Endometrium (tissue), 2 donors: ENCODE data around the gene SART1.

ENCODE experiments used
- FAIRE-seq: peaks from 2 replicates; lab custom pipeline; 2012; peaks lifted over from hg19 to GRCh38; lab: Jason Lieb, UNC
- donor health status: control.
- donor health status: control.

The SART1 gene

GRCh38 chr11:65965986-65966762, 4.6 kb downstream of the SART1 start:
- FAIRE-seq = no peak

DNA sequence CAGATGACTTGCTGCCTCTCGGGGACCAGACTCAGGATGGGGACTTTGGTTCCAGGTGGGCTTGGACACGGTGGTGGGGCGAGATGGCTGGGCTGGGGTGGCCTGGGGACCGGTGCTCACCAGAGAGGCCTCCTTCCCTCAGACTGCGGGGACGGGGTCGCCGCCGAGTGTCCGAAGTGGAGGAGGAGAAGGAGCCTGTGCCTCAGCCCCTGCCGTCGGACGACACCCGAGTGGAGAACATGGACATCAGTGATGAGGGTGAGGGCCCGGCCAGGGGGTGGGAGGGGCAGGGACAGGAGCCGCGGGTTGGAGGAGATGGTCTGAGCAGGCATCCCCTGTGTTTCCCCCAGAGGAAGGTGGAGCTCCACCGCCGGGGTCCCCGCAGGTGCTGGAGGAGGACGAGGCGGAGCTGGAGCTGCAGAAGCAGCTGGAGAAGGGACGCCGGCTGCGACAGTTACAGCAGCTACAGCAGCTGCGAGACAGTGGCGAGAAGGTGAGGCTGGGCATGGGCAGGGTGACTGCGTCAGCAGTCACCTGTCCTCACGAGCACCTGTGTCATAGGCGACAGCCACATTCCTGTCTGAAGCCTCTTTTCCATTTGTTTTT, 5.9 kb downstream of the SART1 start:
- no peak for FAIRE-seq

DNA sequence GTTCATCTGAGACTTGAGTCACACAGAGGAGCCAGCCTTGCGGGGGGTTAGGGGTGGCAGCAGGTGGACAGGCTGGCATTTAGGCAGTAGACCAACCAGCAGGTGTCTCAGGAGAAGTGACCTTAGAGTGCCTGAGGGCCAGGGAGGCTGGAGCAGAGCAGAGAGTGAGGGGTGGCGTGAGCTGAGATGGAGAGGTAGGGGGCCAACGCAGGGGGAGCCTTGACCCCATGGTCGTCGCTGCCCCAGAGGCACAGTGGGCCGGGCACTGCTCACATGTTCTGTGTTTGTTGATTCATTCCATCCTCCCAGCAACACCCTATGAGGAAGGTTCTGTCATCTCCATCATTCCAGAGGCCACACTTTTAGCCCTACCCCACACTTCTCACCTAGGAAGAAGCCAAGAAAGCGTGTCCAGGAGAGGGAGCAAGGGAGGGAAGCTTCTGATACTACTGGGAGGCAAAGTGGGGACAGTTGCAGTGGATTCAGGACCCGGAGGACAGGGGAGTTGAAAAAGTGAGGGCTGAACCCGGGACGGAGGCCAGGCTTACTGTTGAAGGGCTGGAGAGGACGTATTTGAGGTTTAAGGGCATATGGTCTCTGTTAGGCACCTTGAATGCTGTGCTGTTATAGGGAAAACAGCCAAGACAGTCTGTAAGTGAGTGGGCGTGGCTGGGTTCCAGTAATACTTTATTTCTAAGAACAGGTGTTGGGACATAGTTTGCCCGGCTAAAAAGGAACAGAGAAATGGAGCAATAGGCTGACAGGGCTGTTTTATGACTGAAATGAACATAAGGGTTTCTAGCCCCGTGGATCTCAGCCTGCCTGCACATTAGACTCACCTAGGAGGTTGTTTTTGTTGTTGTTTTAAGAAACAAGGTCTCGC, 7.3 kb downstream of the SART1 start:
- FAIRE-seq = no peak

- no peak for FAIRE-seq
These were observed 10.6 kb downstream of the SART1 start for GRCh38 chr11:65972116-65972515.

GRCh38 chr11:65973439-65974110, 12.0 kb downstream of the SART1 start:
- no peak for FAIRE-seq

GRCh38 chr11:65975771-65976170, 14.2 kb downstream of the SART1 start:
- no peak for FAIRE-seq

GRCh38 chr11:65976216-65977176, 15.0 kb downstream of the SART1 start:
- FAIRE-seq = no peak

DNA sequence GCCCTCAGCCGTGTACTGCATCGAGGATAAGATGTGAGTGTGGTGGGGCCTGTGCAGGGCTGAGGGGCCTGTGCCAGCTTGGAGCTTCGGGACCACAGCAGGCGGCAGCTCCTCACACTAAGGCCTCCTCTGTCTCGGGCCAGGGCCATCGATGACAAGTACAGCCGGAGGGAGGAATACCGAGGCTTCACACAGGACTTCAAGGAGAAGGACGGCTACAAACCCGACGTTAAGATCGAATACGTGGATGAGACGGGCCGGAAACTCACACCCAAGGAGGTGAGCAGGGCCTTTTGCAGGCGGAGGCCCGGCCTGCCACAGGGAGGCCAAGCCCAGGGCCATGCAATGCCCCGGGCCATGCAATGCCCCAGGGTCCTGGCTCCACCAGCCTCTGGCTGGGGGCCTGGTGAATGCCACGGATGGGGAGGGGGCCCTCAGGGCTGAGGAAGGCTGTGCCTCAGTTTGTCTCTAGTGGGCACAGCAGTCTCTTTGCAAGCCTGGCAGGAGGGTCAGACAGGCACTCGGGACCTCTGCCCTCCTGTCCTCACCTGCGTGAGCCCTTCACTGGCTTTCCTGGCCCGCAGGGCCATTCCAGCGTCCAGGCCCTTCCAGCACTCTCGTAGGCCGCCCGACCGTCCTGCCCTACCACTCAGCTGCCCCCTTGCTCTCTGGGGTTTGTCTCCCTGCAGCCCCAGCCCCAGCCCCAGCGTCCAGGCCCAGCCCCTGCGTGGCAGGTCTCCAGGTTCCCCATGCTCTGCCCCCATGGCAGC, 16.3 kb downstream of the SART1 start:
- FAIRE-seq = no peak

GRCh38 chr11:65978391-65979238, 17.1 kb downstream of the SART1 start:
- no peak for FAIRE-seq

DNA sequence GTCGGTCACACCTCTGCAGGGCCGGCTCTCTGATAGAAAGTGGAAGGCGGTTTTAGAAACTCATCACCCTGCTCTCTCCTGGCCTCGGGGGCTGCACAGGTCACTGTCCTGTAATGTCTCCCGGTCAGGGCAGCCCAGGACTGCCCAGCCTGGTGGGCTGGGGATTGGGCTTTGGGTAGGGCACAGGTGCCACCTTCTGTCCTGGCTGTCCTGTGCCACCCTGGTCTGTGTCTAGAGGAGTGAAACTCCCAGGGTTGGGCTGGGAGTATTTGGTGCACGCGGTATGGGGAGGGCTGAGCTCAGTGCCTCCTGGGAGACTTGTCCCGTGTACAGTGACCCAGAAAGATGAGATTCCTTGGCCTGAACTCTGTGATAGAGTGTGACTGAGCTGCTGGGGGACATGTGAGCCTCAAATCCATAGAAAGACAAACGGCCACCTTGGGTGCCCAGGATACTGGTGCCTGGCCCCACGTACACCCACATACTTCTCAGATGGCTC, 17.8 kb downstream of the SART1 start:
- no peak for FAIRE-seq

DNA sequence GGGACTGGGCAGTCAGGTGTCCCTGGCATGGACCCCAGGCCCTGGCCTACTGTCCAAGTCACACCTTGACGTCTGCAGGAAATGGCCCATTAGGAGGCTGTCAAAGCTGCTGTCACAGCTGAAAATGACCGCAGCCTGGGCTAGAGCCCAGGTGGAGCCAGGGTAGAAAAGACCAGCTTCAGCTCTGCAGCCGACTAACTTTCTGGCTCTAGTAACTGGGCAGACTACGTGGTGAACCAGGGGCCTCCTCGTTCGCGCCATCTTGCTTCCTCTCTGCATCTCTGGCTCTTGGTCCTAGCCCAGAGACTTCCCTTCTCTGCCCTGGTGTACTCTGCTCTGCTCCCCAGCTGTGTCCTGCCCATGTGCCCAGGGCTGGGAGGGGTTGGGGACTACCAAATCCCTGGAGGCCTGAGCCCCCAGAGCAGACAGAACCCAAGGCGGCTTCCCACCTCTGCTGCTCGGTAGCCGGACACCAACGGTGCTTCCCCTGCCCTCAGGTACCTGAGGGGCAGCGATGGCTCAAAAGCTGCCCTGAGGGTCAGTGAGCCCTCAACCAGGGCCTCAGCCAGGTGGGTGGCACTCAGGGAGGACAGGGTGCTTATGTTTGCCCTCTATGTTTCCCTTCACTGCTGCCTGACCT, 19.7 kb downstream of the SART1 start:
- FAIRE-seq = no peak

DNA sequence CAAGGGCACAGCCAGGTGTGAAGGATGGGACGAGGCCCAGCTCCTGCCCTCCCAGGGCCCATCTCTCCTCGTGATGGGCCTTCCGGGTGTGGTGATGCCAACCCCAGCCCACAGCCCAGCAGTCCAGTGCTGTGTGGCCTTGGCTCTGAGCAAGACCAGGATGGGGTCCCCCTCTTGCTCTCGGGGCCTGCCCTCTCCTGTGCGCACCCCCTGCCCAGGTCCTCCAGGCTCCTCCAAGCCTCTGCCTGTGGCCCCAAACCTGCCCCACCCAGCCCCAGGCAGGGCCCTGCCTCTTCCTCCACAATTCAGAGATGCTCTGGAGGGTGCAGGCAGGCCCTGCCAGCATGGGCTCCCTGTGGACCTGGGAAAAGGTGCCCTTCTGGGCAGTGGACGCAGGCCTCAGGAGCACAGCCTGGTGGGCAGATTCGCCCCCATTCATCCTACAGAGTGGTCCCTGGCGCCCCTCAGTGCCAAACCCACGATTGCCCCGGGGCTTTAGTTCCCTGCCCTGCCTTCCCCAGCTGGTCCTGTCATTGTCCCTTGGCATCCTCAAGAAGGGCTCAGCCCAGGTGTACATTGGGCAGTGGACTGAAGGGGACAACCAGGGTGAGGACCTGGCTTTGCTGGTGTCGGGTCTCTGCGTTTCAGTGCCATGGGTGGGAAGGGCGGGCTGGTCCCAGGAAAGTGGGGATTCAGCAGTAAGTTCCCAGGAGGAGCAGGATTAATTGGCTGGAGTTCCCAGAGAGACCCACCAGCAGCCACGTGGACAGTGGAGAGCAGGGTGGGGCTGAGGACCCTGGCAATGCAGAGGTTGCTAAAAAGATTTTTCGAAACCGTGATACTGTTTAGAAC, 20.7 kb downstream of the SART1 start:
- FAIRE-seq = no peak

GRCh38 chr11:65982824-65983588, 21.5 kb downstream of the SART1 start:
- FAIRE-seq = no peak

DNA sequence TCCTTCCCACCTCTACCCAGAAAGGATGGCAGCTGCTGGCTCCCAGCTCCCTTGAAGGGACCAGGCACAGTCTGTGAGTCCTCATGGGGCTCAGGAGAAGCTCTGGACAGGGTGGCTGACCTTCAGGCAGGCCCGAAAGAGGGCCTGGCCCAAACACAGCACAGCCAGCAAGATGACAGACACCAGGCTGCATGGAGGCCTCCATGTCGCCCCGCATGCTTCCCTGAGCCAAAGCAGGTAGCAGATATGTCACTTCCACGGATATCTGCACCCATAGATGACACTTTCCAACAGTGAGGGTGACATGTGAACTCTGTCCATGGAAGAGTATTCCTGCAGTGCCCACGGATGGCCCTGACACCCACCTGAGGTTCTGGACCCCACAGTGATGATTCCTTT, 22.1 kb downstream of the SART1 start:
- FAIRE-seq = no peak

GRCh38 chr11:65987336-65987735, 25.8 kb downstream of the SART1 start:
- FAIRE-seq = no peak

DNA sequence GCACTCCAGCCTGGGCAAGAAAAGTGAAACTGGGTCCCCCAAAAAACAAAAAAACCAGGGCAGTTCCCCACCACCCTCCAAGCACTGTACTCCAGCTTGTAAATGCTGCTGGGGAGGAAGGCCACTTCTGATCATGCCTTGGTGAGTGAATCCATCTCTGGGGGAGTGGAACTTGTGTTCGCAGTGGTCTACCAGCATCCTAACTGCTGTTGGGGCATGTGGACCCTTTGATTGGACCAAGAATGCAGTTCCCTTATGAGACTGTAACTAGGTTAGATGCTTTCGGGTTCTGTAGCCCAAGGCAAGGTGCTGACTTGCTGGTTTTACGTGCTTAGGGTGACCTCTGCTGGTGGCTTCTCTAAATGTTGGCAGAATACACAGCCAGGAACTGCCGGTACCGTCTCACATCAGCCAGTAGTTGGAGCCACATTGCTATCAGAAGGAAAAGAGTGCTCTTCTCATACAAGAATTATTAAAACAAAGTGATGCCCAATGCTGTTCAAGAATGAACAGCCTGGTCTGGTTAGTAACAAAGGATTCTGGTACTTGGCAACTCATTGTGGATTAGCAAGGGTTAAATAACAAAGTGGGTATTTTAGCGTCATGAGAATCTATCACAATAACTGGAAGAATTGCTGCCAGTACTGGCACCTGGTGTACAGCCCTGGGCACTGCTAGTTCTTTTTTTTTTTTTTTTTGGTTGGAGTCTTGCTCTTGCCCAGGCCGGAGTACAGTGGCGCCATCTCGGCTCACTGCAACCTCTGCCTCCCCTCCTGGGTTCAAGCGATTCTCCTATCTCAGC, 27.5 kb downstream of the SART1 start:
- FAIRE-seq = peak; percentile 93
